Measurements from ENCODE around the gene ELF1. TPM values are rescaled to one million over a fixed set of nuclear protein-coding genes. Genes with fewer than 3 reads are reported as not detected.
"Not testable (repeated sequence)": the region's sequence is repeated elsewhere in the genome, so short reads cannot be mapped to it uniquely, and the experiment has no call there.

ELF1 gene
- total RNA-seq, 2 donors from 2014 or later = 36.0 to 44.1 TPM

DNA sequence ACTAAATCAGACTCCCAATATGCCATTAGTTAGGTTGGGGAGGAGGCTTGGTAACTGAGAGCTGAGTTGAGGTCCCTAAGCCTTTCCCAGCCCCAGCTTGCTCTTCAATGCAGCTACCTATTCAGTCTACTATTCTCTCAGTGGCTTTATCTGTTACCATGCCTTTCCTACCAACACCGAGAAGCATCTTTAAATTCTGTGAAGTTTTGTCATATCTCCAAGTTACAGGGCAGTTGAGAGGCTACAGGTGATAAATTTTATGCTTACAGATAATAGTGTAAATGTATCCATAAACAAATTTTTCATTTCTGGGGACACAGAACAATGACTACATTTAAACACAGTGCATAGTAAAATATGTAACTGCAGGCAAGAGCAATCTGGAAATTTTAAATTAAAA, 110.6 kb downstream of the ELF1 start:
- no peak for DNase-seq
- H3K4me3 ChIP-seq (ENCODE audit: low read length) = no peak overlapping the region
- H3K27me3 ChIP-seq (ENCODE audit: control insufficient read depth, insufficient read depth, low read length, poor library complexity, severe bottlenecking) = no peaks in the 10 kb centered on the region
- no peaks in the 10 kb centered on the region for H3K36me3 ChIP-seq (ENCODE audit: control insufficient read depth, insufficient read depth, low read length)
- no peaks in the 10 kb centered on the region for H3K9me3 Mint-ChIP-seq
- 100% methylated on average over 1 of the region's 1 CpG for WGBS, 2 experiments (ENCODE audit: insufficient coverage in 1 of 2, insufficient read length in 1 of 2)
- no peak overlapping the region for H3K9ac ChIP-seq (ENCODE audit: extremely low read depth, low read length, poor library complexity, severe bottlenecking)
- TF ChIP-seq, protein P1, sequence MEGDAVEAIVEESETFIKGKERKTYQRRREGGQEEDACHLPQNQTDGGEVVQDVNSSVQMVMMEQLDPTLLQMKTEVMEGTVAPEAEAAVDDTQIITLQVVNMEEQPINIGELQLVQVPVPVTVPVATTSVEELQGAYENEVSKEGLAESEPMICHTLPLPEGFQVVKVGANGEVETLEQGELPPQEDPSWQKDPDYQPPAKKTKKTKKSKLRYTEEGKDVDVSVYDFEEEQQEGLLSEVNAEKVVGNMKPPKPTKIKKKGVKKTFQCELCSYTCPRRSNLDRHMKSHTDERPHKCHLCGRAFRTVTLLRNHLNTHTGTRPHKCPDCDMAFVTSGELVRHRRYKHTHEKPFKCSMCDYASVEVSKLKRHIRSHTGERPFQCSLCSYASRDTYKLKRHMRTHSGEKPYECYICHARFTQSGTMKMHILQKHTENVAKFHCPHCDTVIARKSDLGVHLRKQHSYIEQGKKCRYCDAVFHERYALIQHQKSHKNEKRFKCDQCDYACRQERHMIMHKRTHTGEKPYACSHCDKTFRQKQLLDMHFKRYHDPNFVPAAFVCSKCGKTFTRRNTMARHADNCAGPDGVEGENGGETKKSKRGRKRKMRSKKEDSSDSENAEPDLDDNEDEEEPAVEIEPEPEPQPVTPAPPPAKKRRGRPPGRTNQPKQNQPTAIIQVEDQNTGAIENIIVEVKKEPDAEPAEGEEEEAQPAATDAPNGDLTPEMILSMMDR (conservative IDR thresholded peaks at IDR 0.05) = no peak
- no peaks in the 10 kb centered on the region for H3K36me3 Mint-ChIP-seq (ENCODE audit: low read depth)
- no peak overlapping the region for H3K4me3 Mint-ChIP-seq
- H3K9me3 ChIP-seq (ENCODE audit: control insufficient read depth, low read length) = no peaks in the 10 kb centered on the region
- H3K4me1 Mint-ChIP-seq = no peaks in the 10 kb centered on the region
- H3K27me3 Mint-ChIP-seq (ENCODE audit: insufficient read depth) = no peaks in the 10 kb centered on the region
- H3K27ac Mint-ChIP-seq = no peak overlapping the region
- no peaks in the 10 kb centered on the region for H3K4me1 ChIP-seq (ENCODE audit: control insufficient read depth, insufficient read depth, low read length)
- H3K27ac ChIP-seq (ENCODE audit: low read depth, low read length) = no peak overlapping the region

DNA sequence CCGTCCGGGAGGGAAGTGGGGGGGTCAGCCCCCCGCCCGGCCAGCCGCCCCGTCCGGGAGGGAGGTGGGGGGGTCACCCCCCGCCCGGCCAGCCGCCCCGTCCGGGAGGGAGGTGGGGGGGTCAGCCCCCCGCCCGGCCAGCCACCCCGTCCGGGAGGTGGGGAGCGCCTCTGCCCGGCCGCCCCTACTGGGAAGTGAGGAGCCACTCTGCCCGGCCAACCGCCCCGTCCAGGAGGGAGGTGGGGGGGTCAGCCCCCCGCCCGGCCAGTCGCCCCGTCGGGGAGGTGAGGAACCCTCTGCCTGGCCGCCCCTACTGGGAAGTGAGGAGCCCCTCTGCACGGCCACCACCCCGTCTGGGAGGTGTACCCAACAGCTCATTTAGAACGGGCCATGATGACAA, 118.1 kb downstream of the ELF1 start:
- not testable (repeated sequence) for H3K36me3 Mint-ChIP-seq (ENCODE audit: low read depth); H3K9me3 ChIP-seq (ENCODE audit: control insufficient read depth, low read length); H3K4me1 ChIP-seq (ENCODE audit: control insufficient read depth, insufficient read depth, low read length); H3K4me3 Mint-ChIP-seq; H3K27ac Mint-ChIP-seq; H3K36me3 ChIP-seq (ENCODE audit: control insufficient read depth, insufficient read depth, low read length); DNase-seq; H3K27ac ChIP-seq (ENCODE audit: low read depth, low read length); H3K4me3 ChIP-seq (ENCODE audit: low read length); H3K27me3 ChIP-seq (ENCODE audit: control insufficient read depth, insufficient read depth, low read length, poor library complexity, severe bottlenecking); H3K27me3 Mint-ChIP-seq (ENCODE audit: insufficient read depth); H3K9ac ChIP-seq (ENCODE audit: extremely low read depth, low read length, poor library complexity, severe bottlenecking); H3K4me1 Mint-ChIP-seq
- peaks cover 16% of the 10 kb centered on the region for H3K9me3 Mint-ChIP-seq
- whole genome bisulfite sequencing, 2 experiments (ENCODE audit: insufficient coverage in 1 of 2, insufficient read length in 1 of 2) = 95 to 98% methylated on average over 9 to 27 of the region's 31 CpGs

DNA sequence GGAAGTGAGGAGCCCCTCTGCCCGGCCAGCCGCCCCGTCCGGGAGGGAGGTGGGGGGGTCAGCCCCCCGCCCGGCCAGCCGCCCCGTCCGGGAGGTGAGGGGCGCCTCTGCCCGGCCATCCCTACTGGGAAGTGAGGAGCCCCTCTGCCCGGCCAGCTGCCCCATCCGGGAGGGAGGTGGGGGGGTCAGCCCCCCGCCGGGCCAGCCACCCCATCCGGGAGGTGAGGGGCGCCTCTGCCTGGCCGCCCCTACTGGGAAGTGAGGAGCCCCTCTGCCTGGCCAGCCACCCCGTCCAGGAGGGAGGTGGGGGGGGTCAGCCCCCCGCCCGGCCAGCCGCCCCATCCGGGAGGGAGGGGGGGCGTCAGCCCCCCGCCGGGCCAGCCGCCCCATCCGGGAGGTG, 118.5 kb downstream of the ELF1 start:
- H3K4me1 ChIP-seq (ENCODE audit: control insufficient read depth, insufficient read depth, low read length); H3K4me3 Mint-ChIP-seq; H3K27me3 ChIP-seq (ENCODE audit: control insufficient read depth, insufficient read depth, low read length, poor library complexity, severe bottlenecking); H3K9me3 ChIP-seq (ENCODE audit: control insufficient read depth, low read length); H3K4me3 ChIP-seq (ENCODE audit: low read length); H3K4me1 Mint-ChIP-seq; H3K36me3 Mint-ChIP-seq (ENCODE audit: low read depth); H3K36me3 ChIP-seq (ENCODE audit: control insufficient read depth, insufficient read depth, low read length); H3K27ac ChIP-seq (ENCODE audit: low read depth, low read length); H3K9ac ChIP-seq (ENCODE audit: extremely low read depth, low read length, poor library complexity, severe bottlenecking); H3K27ac Mint-ChIP-seq; H3K27me3 Mint-ChIP-seq (ENCODE audit: insufficient read depth); DNase-seq: not testable (repeated sequence)
- WGBS, 2 experiments (ENCODE audit: insufficient coverage in 1 of 2, insufficient read length in 1 of 2) = 98% methylated on average over 5 of the region's 28 CpGs; no CpG with 5 or more reads in 1 of the 2 experiments
- H3K9me3 Mint-ChIP-seq = peaks cover 16% of the 10 kb centered on the region

DNA sequence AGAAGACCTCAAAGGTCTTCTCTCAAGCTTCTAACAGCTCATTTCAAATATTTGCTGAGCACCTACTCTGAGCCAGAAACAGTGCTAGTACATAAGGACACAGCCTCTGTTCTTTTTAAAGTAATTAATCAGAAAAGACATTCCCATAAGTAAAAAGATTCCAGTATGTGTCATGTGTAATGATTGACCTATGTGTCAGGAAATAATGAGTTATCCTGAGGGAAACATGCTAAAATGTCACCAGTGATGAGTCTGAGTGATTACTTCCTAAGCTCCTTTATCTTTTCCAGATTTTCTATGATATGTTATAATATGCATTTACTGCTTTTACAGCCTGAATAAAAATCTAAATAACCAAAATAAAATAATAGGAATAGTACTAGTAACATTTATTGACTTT, 122.1 kb downstream of the ELF1 start:
- Histone ChIP-seq H3K9ac (ENCODE audit: extremely low read depth, low read length, poor library complexity, severe bottlenecking) (no peak overlapping the region), H3K27ac (ENCODE audit: low read depth, low read length) (no peak overlapping the region), H3K9me3 (ENCODE audit: control insufficient read depth, low read length) (no peaks in the 10 kb centered on the region), H3K36me3 (ENCODE audit: control insufficient read depth, insufficient read depth, low read length) (no peaks in the 10 kb centered on the region), H3K4me1 (ENCODE audit: control insufficient read depth, insufficient read depth, low read length) (no peaks in the 10 kb centered on the region), H3K4me3 (ENCODE audit: low read length) (no peak overlapping the region), H3K27me3 (ENCODE audit: control insufficient read depth, insufficient read depth, low read length, poor library complexity, severe bottlenecking) (no peaks in the 10 kb centered on the region)
- no peak for DNase-seq
- no peak overlapping the region for H3K4me3 Mint-ChIP-seq
- peaks cover 2% of the 10 kb centered on the region for H3K36me3 Mint-ChIP-seq (ENCODE audit: low read depth)
- peaks cover 17% of the 10 kb centered on the region for H3K9me3 Mint-ChIP-seq
- H3K4me1 Mint-ChIP-seq = no peaks in the 10 kb centered on the region
- no peaks in the 10 kb centered on the region for H3K27me3 Mint-ChIP-seq (ENCODE audit: insufficient read depth)
- TF ChIP-seq, protein P1 (conservative IDR thresholded peaks at IDR 0.05) = no peak
- H3K27ac Mint-ChIP-seq = no peak overlapping the region
